WTC11 (cell line): Measurements from ENCODE around the gene GALK2.

Source experiments
- ATF3 ChIP-seq: sonication (generic); formaldehyde crosslinking; conservative IDR thresholded peaks from 2 replicates; pipeline ENCODE4 v1.8.1; 2022; ENCODE audit warnings: mild to moderate bottlenecking, missing genetic modification reagents
- ATF6 ChIP-seq: sonication (generic); formaldehyde crosslinking; IDR thresholded peaks from 2 replicates; pipeline ENCODE4 v1.8.1; 2023; ENCODE audit warnings: mild to moderate bottlenecking, missing genetic modification reagents
- CREB1 ChIP-seq: sonication (generic); formaldehyde crosslinking; IDR thresholded peaks from 2 replicates; pipeline ENCODE4 v1.8.0; 2023; ENCODE audit warnings: mild to moderate bottlenecking, missing genetic modification reagents
- CTCF ChIP-seq: fragments of 200-600 bp; IDR thresholded peaks from 2 replicates; pipeline ENCODE4 v1.8.0; 2022; ENCODE audit warnings: antibody characterized with exemption
- FOXP4 ChIP-seq: sonication (generic); formaldehyde crosslinking; IDR thresholded peaks from 2 replicates; pipeline ENCODE4 v1.8.0; 2022; ENCODE audit warnings: mild to moderate bottlenecking, missing genetic modification reagents
- NR3C1 ChIP-seq: sonication (generic); formaldehyde crosslinking; conservative IDR thresholded peaks from 2 replicates; pipeline ENCODE4 v1.8.1; 2023; ENCODE audit warnings: low read depth, mild to moderate bottlenecking, missing genetic modification reagents
- SMAD3 ChIP-seq: sonication (generic); formaldehyde crosslinking; IDR thresholded peaks from 2 replicates; pipeline ENCODE4 v1.8.0; 2022; ENCODE audit warnings: missing genetic modification reagents, mild to moderate bottlenecking, borderline replicate concordance
- SMAD4 ChIP-seq: sonication (generic); formaldehyde crosslinking; IDR thresholded peaks from 2 replicates; pipeline ENCODE4 v1.8.0; 2022; ENCODE audit warnings: mild to moderate bottlenecking, missing genetic modification reagents
- TCF7 ChIP-seq: sonication (generic); formaldehyde crosslinking; IDR thresholded peaks from 2 replicates; pipeline ENCODE4 v1.8.0; 2022; ENCODE audit warnings: mild to moderate bottlenecking, low read depth, missing genetic modification reagents, moderate library complexity
- ZNF232 ChIP-seq: sonication (generic); formaldehyde crosslinking; IDR thresholded peaks from 2 replicates; pipeline ENCODE4 v1.8.0; 2022; ENCODE audit warnings: mild to moderate bottlenecking, missing genetic modification reagents

- TF ChIP-seq FOXP4 (CRISPR knock-in tag), result no peak
- TF ChIP-seq CTCF, result no peak
- no peak for TF ChIP-seq SMAD3 (CRISPR knock-in tag)
- TF ChIP-seq ATF3 (CRISPR knock-in tag), result no peak
- TF ChIP-seq TCF7 (CRISPR knock-in tag), result no peak
- TF ChIP-seq SMAD4, result no peak
- TF ChIP-seq ZNF232 (CRISPR knock-in tag), result no peak
- no peak for TF ChIP-seq NR3C1 (CRISPR knock-in tag)
- TF ChIP-seq ATF6 (CRISPR knock-in tag), result no peak
- TF ChIP-seq CREB1 (CRISPR knock-in tag), result no peak
Measured at GRCh38 chr15:49120832-49121231, 49.2 kb upstream of the GALK2 start.
